SK-N-MC (cell line): ENCODE results near the gene FOXP4.

Experiments used
- EZH2 ChIP-seq: fragments of 200-600 bp; sonication (generic); IDR thresholded peaks from one replicate; pipeline ENCODE4 v1.6.1; 2017; ENCODE audit warnings: antibody characterized with exemption
- FOXP2 ChIP-seq: optimal IDR thresholded peaks from 2 replicates; pipeline ENCODE3; 2011; ENCODE audit warnings: mild to moderate bottlenecking, moderate library complexity; ENCODE audit not compliant: insufficient read depth; ENCODE audit errors: extremely low read length, control extremely low read depth
- POLR2AphosphoS5 ChIP-seq: IDR thresholded peaks from 2 replicates; pipeline ENCODE4 v1.6.1; 2012; ENCODE audit warnings: mild to moderate bottlenecking, low read depth, low read length, borderline replicate concordance

- no peak for TF ChIP-seq EZH2
- TF ChIP-seq FOXP2 = no peak
- TF ChIP-seq POLR2AphosphoS5 = no peak
Observed at GRCh38 chr6:41512146-41512701, 34.0 kb upstream of the FOXP4 start.
